K562 (cell line): ENCODE results near the gene ABCB10. TPM values are rescaled to one million over a fixed set of nuclear protein-coding genes. Genes with fewer than 3 reads are reported as not detected.

ENCODE experiments used
- ADNP ChIP-seq: fragments of 200-800 bp; sonication (Bioruptor generic); IDR thresholded peaks from 2 replicates; pipeline ENCODE4 v1.6.1; 2016; ENCODE audit warnings: missing genetic modification characterization, missing compliant biosample characterization
- ATF1 ChIP-seq, 2 experiments: fragments of 450-650 bp in 1 of 2; IDR thresholded peaks; 2 replicates each; pipeline ENCODE4 v1.6.1; 2016; ENCODE audit warnings: missing compliant biosample characterization in 1 of 2, missing genetic modification characterization in 1 of 2
- ATF3 ChIP-seq, 2 experiments: fragments of 450-650 bp in 1 of 2; sonication (generic) in 1 of 2; formaldehyde crosslinking in 1 of 2; IDR thresholded peaks in 1 of 2; conservative IDR thresholded peaks in 1 of 2; 2 replicates each; pipeline versions ENCODE4 v1.6.1 to v1.8.1; 2016 to 2023; ENCODE audit warnings: mild to moderate bottlenecking in 2 of 2, moderate library complexity in 2 of 2, inconsistent platforms in 1 of 2, missing genetic modification reagents in 1 of 2
- BRF1 ChIP-seq: IDR thresholded peaks from 3 replicates; pipeline ENCODE4 v1.6.1; 2011; ENCODE audit warnings: borderline replicate concordance, mild to moderate bottlenecking; ENCODE audit not compliant: insufficient read length; ENCODE audit errors: extremely low read depth
- CREB3 ChIP-seq: fragments of 450-650 bp; conservative IDR thresholded peaks from 2 replicates; pipeline ENCODE4 v1.6.1; 2016; ENCODE audit warnings: missing genetic modification characterization, low read depth, mild to moderate bottlenecking, missing compliant biosample characterization, moderate library complexity
- FOXJ2 ChIP-seq: fragments of 200-800 bp; sonication (Bioruptor generic); IDR thresholded peaks from 2 replicates; pipeline ENCODE4 v1.6.1; 2016; ENCODE audit warnings: missing genetic modification characterization, missing compliant biosample characterization
- FOXK2 ChIP-seq, 2 experiments: fragments of 450-650 bp; IDR thresholded peaks in 1 of 2; conservative IDR thresholded peaks in 1 of 2; 2 replicates each; pipeline ENCODE4 v1.6.1; 2016; ENCODE audit warnings: low read depth in 2 of 2, mild to moderate bottlenecking in 1 of 2
- HMGN3 ChIP-seq: IDR thresholded peaks from 2 replicates; pipeline ENCODE4 v1.6.1; 2011; ENCODE audit warnings: borderline replicate concordance, low read depth, mild to moderate bottlenecking, mixed read lengths, low read length; ENCODE audit not compliant: insufficient read length; ENCODE audit errors: extremely low read depth
- HNRNPLL ChIP-seq: fragments of 200-400 bp; formaldehyde crosslinking; IDR thresholded peaks from 2 replicates; pipeline ENCODE4 v1.6.1; 2017; ENCODE audit warnings: low read length, low read depth, mild to moderate bottlenecking; ENCODE audit not compliant: poor library complexity, severe bottlenecking
- LCOR ChIP-seq: sonication (generic); formaldehyde crosslinking; IDR thresholded peaks from 2 replicates; pipeline ENCODE4 v1.8.0; 2022; ENCODE audit warnings: mild to moderate bottlenecking, missing genetic modification reagents
- NBN ChIP-seq: fragments of 450-650 bp; IDR thresholded peaks from 2 replicates; pipeline ENCODE4 v1.6.1; 2016; ENCODE audit warnings: low read depth, mild to moderate bottlenecking
- NFATC3 ChIP-seq: fragments of 450-650 bp; IDR thresholded peaks from 2 replicates; pipeline ENCODE4 v1.6.1; 2017; ENCODE audit warnings: mild to moderate bottlenecking
- RBM14 ChIP-seq: fragments of 200-400 bp; formaldehyde crosslinking; IDR thresholded peaks from 2 replicates; pipeline ENCODE4 v1.6.1; 2018; ENCODE audit warnings: low read depth, mild to moderate bottlenecking, low read length, moderate library complexity, borderline replicate concordance; ENCODE audit not compliant: insufficient read depth
- RBM34 ChIP-seq: fragments of 200-400 bp; formaldehyde crosslinking; IDR thresholded peaks from 2 replicates; pipeline ENCODE4 v1.6.1; 2018; ENCODE audit warnings: low read length, borderline replicate concordance; ENCODE audit not compliant: insufficient read depth
- SREBF2 ChIP-seq: sonication (generic); formaldehyde crosslinking; IDR thresholded peaks from 2 replicates; pipeline ENCODE4 v1.4.0; 2020; ENCODE audit warnings: mild to moderate bottlenecking, missing genetic modification reagents
- ZNF384 ChIP-seq: IDR thresholded peaks from 2 replicates; pipeline ENCODE4 v1.6.1; 2012; ENCODE audit warnings: low read depth, low read length, improper control_type of control experiment
- ZNF778 ChIP-seq: fragments of 450-650 bp; formaldehyde crosslinking; IDR thresholded peaks from 2 replicates; pipeline ENCODE4 v1.4.0; 2020; ENCODE audit warnings: mild to moderate bottlenecking, moderate library complexity
- ZNF780A ChIP-seq: fragments of 250-450 bp; sonication (Bioruptor Pico); IDR thresholded peaks from 2 replicates; pipeline ENCODE4 v1.5.0; 2021; ENCODE audit warnings: mild to moderate bottlenecking
- polyA plus RNA-seq, 8 experiments: library from polyadenylated mRNA; depleted of rRNA in 4 of 8; stranded (reverse) in 5 of 8; unstranded in 3 of 8; fragments of >200 nt; fragmentation: Nextera tagmentation in 2 of 8; fragmentation: Illumina TruSeq in 1 of 8; extraction: Ambion mirVana in 2 of 8; extraction: Trizol in 1 of 8; gene quantifications; 2 replicates each; pipeline versions ENCODE4 v1.2.1 to v1.2.3, GENCODE V29; 2011 to 2014; ENCODE audit warnings: inconsistent platforms in 1 of 8, missing spikeins in 1 of 8
- total RNA-seq, 7 experiments: library from RNA; depleted of rRNA in 6 of 7; stranded (reverse); fragments of >200 nt in 6 of 7; fragmentation: Illumina TruSeq in 2 of 7; extraction: Trizol in 2 of 7; gene quantifications; 2 replicates each; pipeline versions ENCODE4 v1.2.1 to v1.2.3, GENCODE V29; 2011 to 2021; ENCODE audit warnings: low replicate concordance in 1 of 7
- TF ChIP-seq, protein P1 (sequence below): sonication (generic); formaldehyde crosslinking; IDR thresholded peaks from 2 replicates; pipeline ENCODE4 v1.8.0; 2022; ENCODE audit warnings: mild to moderate bottlenecking, missing genetic modification reagents
- TF ChIP-seq, protein P2 (sequence below): fragments of 450-650 bp; IDR thresholded peaks from 2 replicates; pipeline ENCODE4 v1.6.1; 2016; ENCODE audit warnings: mild to moderate bottlenecking

ABCB10 gene
- total and polyA plus RNA-seq, 9 of the 15 experiments (the other 6 are each of a cell fraction or from before 2014, with no cell fraction given), result 12.4 to 54.8 (median 36.4) TPM

- TF ChIP-seq ZNF778 (CRISPR knock-in tag) (no peak), ADNP (tag) (no peak), ATF3 (IDR thresholded peaks at IDR 0.05) (peak; percentile 89), ATF3 (CRISPR knock-in tag; conservative IDR thresholded peaks at IDR 0.05) (no peak), FOXK2 (conservative IDR thresholded peaks at IDR 0.05 in 1 of 2, IDR thresholded peaks at IDR 0.05 in 1 of 2; ENCODE audit: low read depth in 2 of 2) (peak; percentile 93 to 94), BRF1 (no peak), ATF1 (CRISPR knock-in tag; IDR thresholded peaks at IDR 0.05) (peak; percentile 96), ATF1 (tag; IDR thresholded peaks at IDR 0.05) (peak; percentile 100), LCOR (CRISPR knock-in tag) (0 out of 2 replicates have a peak, but pooled peaks have one; percentile 45), NBN (peak; percentile 92; the same call in 1 of the 2 replicates), HNRNPLL (peak; percentile 70), NFATC3 (0 out of 2 replicates have a peak, but pooled peaks have one; percentile 66), SREBF2 (0 out of 2 replicates have a peak, but pooled peaks have one; percentile 84), CREB3 (tag) (no peak), FOXJ2 (peak; percentile 65), RBM34 (no peak), ZNF780A (CRISPR knock-in tag) (no peak), HMGN3 (peak; percentile 96), RBM14 (no peak), ZNF384 (no peak)
- TF ChIP-seq, protein P1, sequence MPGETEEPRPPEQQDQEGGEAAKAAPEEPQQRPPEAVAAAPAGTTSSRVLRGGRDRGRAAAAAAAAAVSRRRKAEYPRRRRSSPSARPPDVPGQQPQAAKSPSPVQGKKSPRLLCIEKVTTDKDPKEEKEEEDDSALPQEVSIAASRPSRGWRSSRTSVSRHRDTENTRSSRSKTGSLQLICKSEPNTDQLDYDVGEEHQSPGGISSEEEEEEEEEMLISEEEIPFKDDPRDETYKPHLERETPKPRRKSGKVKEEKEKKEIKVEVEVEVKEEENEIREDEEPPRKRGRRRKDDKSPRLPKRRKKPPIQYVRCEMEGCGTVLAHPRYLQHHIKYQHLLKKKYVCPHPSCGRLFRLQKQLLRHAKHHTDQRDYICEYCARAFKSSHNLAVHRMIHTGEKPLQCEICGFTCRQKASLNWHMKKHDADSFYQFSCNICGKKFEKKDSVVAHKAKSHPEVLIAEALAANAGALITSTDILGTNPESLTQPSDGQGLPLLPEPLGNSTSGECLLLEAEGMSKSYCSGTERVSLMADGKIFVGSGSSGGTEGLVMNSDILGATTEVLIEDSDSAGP (CRISPR knock-in tag), result no peak
- TF ChIP-seq, protein P2, sequence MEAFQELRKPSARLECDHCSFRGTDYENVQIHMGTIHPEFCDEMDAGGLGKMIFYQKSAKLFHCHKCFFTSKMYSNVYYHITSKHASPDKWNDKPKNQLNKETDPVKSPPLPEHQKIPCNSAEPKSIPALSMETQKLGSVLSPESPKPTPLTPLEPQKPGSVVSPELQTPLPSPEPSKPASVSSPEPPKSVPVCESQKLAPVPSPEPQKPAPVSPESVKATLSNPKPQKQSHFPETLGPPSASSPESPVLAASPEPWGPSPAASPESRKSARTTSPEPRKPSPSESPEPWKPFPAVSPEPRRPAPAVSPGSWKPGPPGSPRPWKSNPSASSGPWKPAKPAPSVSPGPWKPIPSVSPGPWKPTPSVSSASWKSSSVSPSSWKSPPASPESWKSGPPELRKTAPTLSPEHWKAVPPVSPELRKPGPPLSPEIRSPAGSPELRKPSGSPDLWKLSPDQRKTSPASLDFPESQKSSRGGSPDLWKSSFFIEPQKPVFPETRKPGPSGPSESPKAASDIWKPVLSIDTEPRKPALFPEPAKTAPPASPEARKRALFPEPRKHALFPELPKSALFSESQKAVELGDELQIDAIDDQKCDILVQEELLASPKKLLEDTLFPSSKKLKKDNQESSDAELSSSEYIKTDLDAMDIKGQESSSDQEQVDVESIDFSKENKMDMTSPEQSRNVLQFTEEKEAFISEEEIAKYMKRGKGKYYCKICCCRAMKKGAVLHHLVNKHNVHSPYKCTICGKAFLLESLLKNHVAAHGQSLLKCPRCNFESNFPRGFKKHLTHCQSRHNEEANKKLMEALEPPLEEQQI, result no peak
Observed at GRCh38 chr1:229507951-229508822, 50.3 kb downstream of the ABCB10 start, which contains the start of gene NUP133 (continued).
